IMR-90 (cell line): ENCODE data around the gene EIF2A. TPM values are rescaled to one million over a fixed set of nuclear protein-coding genes. Genes with fewer than 3 reads are reported as not detected.

Experiments
- ATAC-seq: fragments of 200-7000 bp; cut with Tn5 transposase; 2 replicates; pipeline ENCODE4 v1.9.1; 2020; ENCODE audit warnings: low read depth, mild to moderate bottlenecking, moderate library complexity
- BruUV-seq: library from RNA; stranded (reverse); fragments of 400-500 nt; replicated peaks from 2 replicates; lab custom pipeline; 2021; lab: Mats Ljungman, UMichigan
- CTCF ChIA-PET: fragments of 300-600 bp; formaldehyde crosslinking; extraction: SDS; loops from one replicate; lab custom pipeline; 2021; ENCODE audit warnings: antibody characterized with exemption; lab: Yijun Ruan, JAX
- POLR2A ChIA-PET: fragments of 300-600 bp; sonication (Branson Sonifier 250); formaldehyde crosslinking; loops from one replicate; lab custom pipeline; 2022; ENCODE audit warnings: antibody characterized with exemption; ENCODE audit not compliant: unreplicated experiment; lab: Charles Lee
- DNase-seq: peaks from one replicate; pipeline ENCODE4 v3.0.0; 2013
- H2AFZ ChIP-seq: replicated peaks from 2 replicates; pipeline ENCODE3; 2013; ENCODE audit warnings: low read length, mild to moderate bottlenecking; ENCODE audit not compliant: poor library complexity
- H2AK5ac ChIP-seq: 2 replicates; pipeline ENCODE4 v1.6.1; 2013; ENCODE audit warnings: low read depth, low read length, inconsistent platforms
- H2AK9ac ChIP-seq: replicated peaks from 2 replicates; pipeline ENCODE3; 2013; ENCODE audit warnings: mild to moderate bottlenecking, low read depth, low read length, moderate library complexity; ENCODE audit not compliant: poor library complexity
- H2BK120ac ChIP-seq: 2 replicates; pipeline ENCODE4 v1.6.1; 2013; ENCODE audit warnings: low read depth, low read length, inconsistent platforms
- H2BK15ac ChIP-seq: 3 replicates; pipeline ENCODE4 v1.6.1; 2013; ENCODE audit warnings: low read depth, low read length, inconsistent platforms
- H2BK20ac ChIP-seq: 2 replicates; pipeline ENCODE4 v1.6.1; 2013; ENCODE audit warnings: low read depth, mild to moderate bottlenecking, inconsistent platforms, low read length, moderate library complexity
- H2BK5ac ChIP-seq: 2 replicates; pipeline ENCODE4 v1.6.1; 2013; ENCODE audit warnings: mild to moderate bottlenecking, low read depth, low read length, inconsistent platforms; ENCODE audit not compliant: poor library complexity, severe bottlenecking
- H3K14ac ChIP-seq: replicated peaks from 2 replicates; pipeline ENCODE4 v1.6.1; 2013; ENCODE audit warnings: low read depth, low read length, inconsistent platforms
- H3K18ac ChIP-seq: 2 replicates; pipeline ENCODE4 v1.6.1; 2013; ENCODE audit warnings: low read depth, low read length, control low read depth
- H3K23ac ChIP-seq: 2 replicates; pipeline ENCODE4 v1.6.1; 2013; ENCODE audit warnings: low read depth, low read length, inconsistent platforms
- H3K27ac ChIP-seq: 2 replicates; pipeline ENCODE4 v1.5.1; 2013; ENCODE audit warnings: mild to moderate bottlenecking, control low read depth, low read length; ENCODE audit not compliant: insufficient read depth
- H3K27me3 ChIP-seq: 2 replicates; pipeline ENCODE4 v1.6.1; 2013; ENCODE audit warnings: low read length; ENCODE audit not compliant: control insufficient read depth, insufficient read depth
- H3K36me3 ChIP-seq: 2 replicates; pipeline ENCODE4 v1.6.1; 2013; ENCODE audit warnings: low read length, mixed read lengths; ENCODE audit not compliant: control insufficient read depth, insufficient read depth
- H3K4ac ChIP-seq: 2 replicates; pipeline ENCODE4 v1.6.1; 2013; ENCODE audit warnings: low read depth, low read length, inconsistent platforms
- H3K4me1 ChIP-seq: 2 replicates; pipeline ENCODE4 v1.6.1; 2013; ENCODE audit warnings: low read length, mixed read lengths; ENCODE audit not compliant: control insufficient read depth, insufficient read depth
- H3K4me2 ChIP-seq: 2 replicates; pipeline ENCODE4 v1.6.1; 2013; ENCODE audit warnings: low read depth, mild to moderate bottlenecking, control low read depth, low read length, moderate library complexity
- H3K4me3 ChIP-seq: 2 replicates; pipeline ENCODE4 v1.5.1; 2013; ENCODE audit warnings: low read depth, mild to moderate bottlenecking, control low read depth, low read length, moderate library complexity; ENCODE audit not compliant: insufficient read depth
- H3K56ac ChIP-seq: 2 replicates; pipeline ENCODE4 v1.6.1; 2013; ENCODE audit warnings: low read length, inconsistent platforms; ENCODE audit not compliant: insufficient read depth; ENCODE audit errors: extremely low read depth
- H3K79me1 ChIP-seq, 2 experiments: 2 replicates each; pipeline ENCODE4 v1.6.1; 2013; ENCODE audit warnings: low read length in 2 of 2, inconsistent platforms in 1 of 2, low read depth in 1 of 2
- H3K9ac ChIP-seq: 2 replicates; pipeline ENCODE4 v1.6.1; 2013; ENCODE audit warnings: low read depth, low read length, control low read depth
- H3K9me1 ChIP-seq: 2 replicates; pipeline ENCODE4 v1.6.1; 2013; ENCODE audit warnings: low read length, inconsistent platforms; ENCODE audit not compliant: insufficient read depth
- H3K9me3 ChIP-seq: 2 replicates; pipeline ENCODE4 v1.6.1; 2013; ENCODE audit warnings: low read length; ENCODE audit not compliant: control insufficient read depth, insufficient read depth
- H4K20me1 ChIP-seq: 2 replicates; pipeline ENCODE4 v1.6.1; 2013; ENCODE audit warnings: low read length, inconsistent platforms; ENCODE audit not compliant: insufficient read depth
- H4K5ac ChIP-seq: 2 replicates; pipeline ENCODE4 v1.6.1; 2013; ENCODE audit warnings: mild to moderate bottlenecking, low read depth, low read length, control low read depth
- H4K8ac ChIP-seq, 2 experiments: 2 replicates each; pipeline ENCODE4 v1.6.1; 2013; ENCODE audit warnings: low read depth in 2 of 2, low read length in 2 of 2, control low read depth in 1 of 2, inconsistent platforms in 1 of 2
- H4K91ac ChIP-seq: 2 replicates; pipeline ENCODE4 v1.6.1; 2013; ENCODE audit warnings: low read depth, low read length, inconsistent platforms; ENCODE audit not compliant: insufficient read depth
- BHLHE40 ChIP-seq: fragments of 150-350 bp; IDR thresholded peaks from 2 replicates; pipeline ENCODE4 v1.6.1; 2016; ENCODE audit warnings: mild to moderate bottlenecking, low read depth, low read length
- CEBPB ChIP-seq: IDR thresholded peaks from 2 replicates; pipeline ENCODE4 v1.6.1; 2012; ENCODE audit warnings: low read depth, low read length, improper control_type of control experiment
- CHD1 ChIP-seq: IDR thresholded peaks from 2 replicates; pipeline ENCODE4 v1.6.1; 2012; ENCODE audit warnings: low read depth, low read length, improper control_type of control experiment
- FOS ChIP-seq: fragments of 150-350 bp; IDR thresholded peaks from 2 replicates; pipeline ENCODE4 v1.6.1; 2016; ENCODE audit warnings: low read depth, low read length
- MAFK ChIP-seq: IDR thresholded peaks from 2 replicates; pipeline ENCODE4 v1.6.1; 2012; ENCODE audit warnings: low read depth, low read length, improper control_type of control experiment
- MXI1 ChIP-seq: IDR thresholded peaks from 2 replicates; pipeline ENCODE4 v1.6.1; 2012; ENCODE audit warnings: low read depth, mild to moderate bottlenecking, low read length, moderate library complexity, borderline replicate concordance
- NFE2L2 ChIP-seq: fragments of 150-350 bp; IDR thresholded peaks from 2 replicates; pipeline ENCODE4 v1.6.1; 2016; ENCODE audit warnings: low read depth, mild to moderate bottlenecking, low read length
- POLR2A ChIP-seq: IDR thresholded peaks from 2 replicates; pipeline ENCODE4 v1.6.1; 2012; ENCODE audit warnings: mild to moderate bottlenecking, low read depth, low read length
- RAD21 ChIP-seq: IDR thresholded peaks from 2 replicates; pipeline ENCODE4 v1.6.1; 2012; ENCODE audit warnings: low read length, improper control_type of control experiment
- RCOR1 ChIP-seq: IDR thresholded peaks from 2 replicates; pipeline ENCODE4 v1.6.1; 2012; ENCODE audit warnings: mild to moderate bottlenecking, low read length, improper control_type of control experiment; ENCODE audit not compliant: insufficient replicate concordance
- WGBS, 2 experiments: methylation state at CpG; one replicate each; pipeline versions ENCODE4 v1.1.5 to v1.1.7; 2013; ENCODE audit warnings: missing lambda C conversion rate in 2 of 2; ENCODE audit not compliant: insufficient read length in 1 of 2; ENCODE audit errors: extremely low coverage in 2 of 2; 5-methylcytosine and 5-hydroxymethylcytosine counted together
- dilution Hi-C: fragments of 300-500 bp; cut with HindIII; formaldehyde crosslinking; loops from one replicate; pipeline ENCODE4 v1.14.3; 2018; ENCODE audit warnings: low sequenced_read_pairs; ENCODE audit not compliant: unreplicated experiment
- in situ Hi-C: fragments of 300-500 bp; cut with MboI; formaldehyde crosslinking; loops from 3 replicates; pipeline ENCODE4 v1.14.3; 2019; ENCODE audit warnings: low sequenced_read_pairs, inconsistent platforms, mixed read lengths
- intact Hi-C: fragments of 100-400 bp; cut with micrococcal nuclease; formaldehyde crosslinking; loops from 2 replicates; pipeline ENCODE4 v1.10.0; 2022
- polyA plus RNA-seq, 3 experiments: library from polyadenylated mRNA; depleted of rRNA; stranded (reverse); fragments of >200 nt; gene quantifications; 2 replicates each; pipeline ENCODE4 v1.2.3, GENCODE V29; 2012; ENCODE audit warnings: low replicate concordance in 1 of 3
- total RNA-seq: library from RNA; depleted of rRNA; stranded (reverse); fragments of >200 nt; gene quantifications from 2 replicates; pipeline ENCODE4 v1.2.3, GENCODE V29; 2012
- TF ChIP-seq, protein P1 (sequence below): conservative IDR thresholded peaks from 2 replicates; pipeline ENCODE4 v1.5.1; 2012; ENCODE audit warnings: mild to moderate bottlenecking, low read depth, low read length, improper control_type of control experiment

EIF2A gene
- total and polyA plus RNA-seq, 2 of the 4 experiments (the other 2 are of a cell fraction) = 61.2 to 166 TPM

DNA sequence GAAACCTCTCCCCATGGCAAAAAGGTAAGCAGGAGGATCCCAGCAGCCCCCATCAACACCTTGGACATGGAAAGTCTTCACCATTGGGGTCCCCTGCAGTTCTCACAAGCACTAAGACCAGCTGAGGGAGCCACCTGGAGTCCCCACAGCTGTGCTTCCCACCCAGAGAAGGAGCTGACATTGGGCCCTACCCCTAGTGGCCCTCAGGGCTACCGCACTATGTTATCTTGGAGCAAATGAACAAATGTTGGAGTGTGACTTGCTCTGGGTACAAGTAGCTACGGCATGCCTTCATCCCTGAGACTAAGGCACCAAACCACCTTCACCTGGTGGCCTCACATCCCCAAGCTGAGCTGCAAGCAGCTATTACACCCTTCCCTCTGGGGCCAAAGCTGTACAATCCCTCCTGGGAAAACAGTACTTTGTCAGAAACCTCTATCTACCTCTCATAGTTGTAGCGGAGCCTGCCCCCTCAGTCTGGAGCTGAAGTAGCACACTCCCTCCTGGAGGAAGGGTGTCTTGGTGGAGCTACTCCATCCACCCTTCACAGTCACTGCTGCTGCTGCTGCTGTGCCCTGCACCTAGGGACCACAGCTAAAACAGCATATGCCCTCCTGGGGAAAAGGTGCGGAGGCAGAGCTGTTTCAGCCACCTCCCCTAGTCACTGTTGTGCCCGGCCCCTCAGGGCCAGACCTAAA, 43.0 kb upstream of the EIF2A start:
- peaks cover 6% of the 10 kb centered on the region; the same call in 1 of the 2 replicates for H3K9me3 ChIP-seq
- no peak overlapping the region for H3K18ac ChIP-seq
- ChIA-PET CTCF (interaction anchor here (0.6 kb wide), 1 partner anchor 25 kb away, joined by 3 read pairs; no protein-coding TSS in a partner anchor), POLR2A (no interaction called here)
- H3K4me3 ChIP-seq = no peak overlapping the region
- no peak overlapping the region for H2AK9ac ChIP-seq
- H3K9me1 ChIP-seq = no peaks in the 10 kb centered on the region
- no peak overlapping the region for H2BK20ac ChIP-seq
- no TSS peak for BruUV-seq
- H3K27me3 ChIP-seq = peaks cover 4% of the 10 kb centered on the region; the same call in 1 of the 2 replicates
- no peak overlapping the region for H4K8ac ChIP-seq
- H2AK5ac ChIP-seq = no peak overlapping the region
- H3K23ac ChIP-seq = no peak overlapping the region; the same call in 1 of the 2 replicates
- H3K27ac ChIP-seq = no peak overlapping the region
- no peaks in the 10 kb centered on the region for H3K79me1 ChIP-seq
- H4K91ac ChIP-seq = no peak overlapping the region
- no peak overlapping the region for H2BK15ac ChIP-seq
- dilution Hi-C loops = no loop called here
- H4K20me1 ChIP-seq = no peaks in the 10 kb centered on the region
- no peaks in the 10 kb centered on the region for H3K36me3 ChIP-seq
- H3K4me1 ChIP-seq = no peaks in the 10 kb centered on the region
- TF ChIP-seq CHD1 (no peak), BHLHE40 (no peak), FOS (no peak), MXI1 (no peak), RAD21 (no peak), RCOR1 (no peak), NFE2L2 (no peak), MAFK (no peak), POLR2A (no peak), CEBPB (no peak)
- TF ChIP-seq, protein P1, sequence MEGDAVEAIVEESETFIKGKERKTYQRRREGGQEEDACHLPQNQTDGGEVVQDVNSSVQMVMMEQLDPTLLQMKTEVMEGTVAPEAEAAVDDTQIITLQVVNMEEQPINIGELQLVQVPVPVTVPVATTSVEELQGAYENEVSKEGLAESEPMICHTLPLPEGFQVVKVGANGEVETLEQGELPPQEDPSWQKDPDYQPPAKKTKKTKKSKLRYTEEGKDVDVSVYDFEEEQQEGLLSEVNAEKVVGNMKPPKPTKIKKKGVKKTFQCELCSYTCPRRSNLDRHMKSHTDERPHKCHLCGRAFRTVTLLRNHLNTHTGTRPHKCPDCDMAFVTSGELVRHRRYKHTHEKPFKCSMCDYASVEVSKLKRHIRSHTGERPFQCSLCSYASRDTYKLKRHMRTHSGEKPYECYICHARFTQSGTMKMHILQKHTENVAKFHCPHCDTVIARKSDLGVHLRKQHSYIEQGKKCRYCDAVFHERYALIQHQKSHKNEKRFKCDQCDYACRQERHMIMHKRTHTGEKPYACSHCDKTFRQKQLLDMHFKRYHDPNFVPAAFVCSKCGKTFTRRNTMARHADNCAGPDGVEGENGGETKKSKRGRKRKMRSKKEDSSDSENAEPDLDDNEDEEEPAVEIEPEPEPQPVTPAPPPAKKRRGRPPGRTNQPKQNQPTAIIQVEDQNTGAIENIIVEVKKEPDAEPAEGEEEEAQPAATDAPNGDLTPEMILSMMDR = no peak
- no peak overlapping the region for H3K14ac ChIP-seq
- WGBS, 2 experiments = 92% methylated on average over 2 of the region's 5 CpGs; no CpG with 5 or more reads in 1 of the 2 experiments
- H3K9ac ChIP-seq = no peak overlapping the region
- H3K4me2 ChIP-seq = no peak overlapping the region
- intact Hi-C loops = no loop called here
- H2AFZ ChIP-seq = peak overlapping the region; percentile 49
- H4K5ac ChIP-seq = no peak overlapping the region
- no peak for DNase-seq
- H3K56ac ChIP-seq = no peak overlapping the region
- H2BK5ac ChIP-seq = no peak overlapping the region
- H2BK120ac ChIP-seq = no peak overlapping the region
- ATAC-seq = no peak
- no peak overlapping the region for H3K4ac ChIP-seq
- in situ Hi-C loops = loop anchor here (10.0 kb wide), 1 partner anchor 569 kb away; no protein-coding TSS in a partner anchor
